HL-60 (cell line): ENCODE measurements around the gene RANBP3.

Experiments
- DNase-seq, 2 experiments: peaks; one replicate each; pipeline ENCODE4 v3.0.0-alpha.2; 2010 to 2020; ENCODE audit warnings: low read depth in 1 of 2, low spot score in 1 of 2
- H3K27ac ChIP-seq: fragments of 250-450 bp; sonication (Bioruptor Pico); replicated peaks from 2 replicates; pipeline ENCODE4 v1.5.1; 2020; ENCODE audit warnings: mild to moderate bottlenecking, moderate library complexity
- H3K27me3 ChIP-seq: fragments of 250-450 bp; sonication (Bioruptor Pico); 2 replicates; pipeline ENCODE4 v1.5.1; 2021; ENCODE audit warnings: mild to moderate bottlenecking, moderate library complexity; ENCODE audit not compliant: insufficient read depth, poor library complexity, severe bottlenecking
- H3K4me3 ChIP-seq: replicated peaks from 2 replicates; pipeline ENCODE4 v1.5.1; 2011; ENCODE audit warnings: mild to moderate bottlenecking, control low read depth, low read length; ENCODE audit not compliant: insufficient read depth
- GABPA ChIP-seq: IDR thresholded peaks from 2 replicates; pipeline ENCODE4 v1.6.1; 2012; ENCODE audit warnings: low read depth
- POLR2AphosphoS5 ChIP-seq: IDR thresholded peaks from 2 replicates; pipeline ENCODE4 v1.6.1; 2012; ENCODE audit warnings: low read depth
- SPI1 ChIP-seq: IDR thresholded peaks from 2 replicates; pipeline ENCODE4 v1.6.1; 2012; ENCODE audit warnings: low read depth, mild to moderate bottlenecking, borderline replicate concordance
- TF ChIP-seq, protein P1 (sequence below): IDR thresholded peaks from 2 replicates; pipeline ENCODE4 v1.6.1; 2012; ENCODE audit warnings: low read depth; ENCODE audit not compliant: insufficient replicate concordance
- TF ChIP-seq, protein P2 (sequence below): IDR thresholded peaks from one replicate; pipeline ENCODE4 v1.5.1; 2011; ENCODE audit warnings: low read length, control low read depth, inconsistent platforms; ENCODE audit not compliant: insufficient read depth

Gene RANBP3

DNA sequence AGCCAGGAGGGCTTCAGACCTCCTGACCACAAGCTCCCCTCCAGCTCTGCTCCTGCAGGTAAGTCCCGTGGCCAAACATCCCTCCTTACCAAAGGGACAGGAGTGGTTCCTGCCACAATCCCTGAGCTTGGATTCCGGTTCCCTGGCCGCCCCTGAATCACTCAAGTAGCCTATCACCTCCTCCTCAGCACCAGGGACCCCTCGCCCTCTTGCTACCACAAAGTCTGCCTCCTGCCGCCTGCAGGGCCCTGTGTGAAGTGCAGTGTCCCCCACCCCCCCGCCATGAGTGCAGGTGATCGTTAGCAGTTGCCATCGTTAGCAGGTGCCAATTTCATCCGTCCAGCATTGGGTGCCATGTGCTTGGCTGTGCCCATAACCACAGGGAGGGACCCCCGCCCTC lies 40.8 kb upstream of the RANBP3 start:
- TF ChIP-seq, protein P1, sequence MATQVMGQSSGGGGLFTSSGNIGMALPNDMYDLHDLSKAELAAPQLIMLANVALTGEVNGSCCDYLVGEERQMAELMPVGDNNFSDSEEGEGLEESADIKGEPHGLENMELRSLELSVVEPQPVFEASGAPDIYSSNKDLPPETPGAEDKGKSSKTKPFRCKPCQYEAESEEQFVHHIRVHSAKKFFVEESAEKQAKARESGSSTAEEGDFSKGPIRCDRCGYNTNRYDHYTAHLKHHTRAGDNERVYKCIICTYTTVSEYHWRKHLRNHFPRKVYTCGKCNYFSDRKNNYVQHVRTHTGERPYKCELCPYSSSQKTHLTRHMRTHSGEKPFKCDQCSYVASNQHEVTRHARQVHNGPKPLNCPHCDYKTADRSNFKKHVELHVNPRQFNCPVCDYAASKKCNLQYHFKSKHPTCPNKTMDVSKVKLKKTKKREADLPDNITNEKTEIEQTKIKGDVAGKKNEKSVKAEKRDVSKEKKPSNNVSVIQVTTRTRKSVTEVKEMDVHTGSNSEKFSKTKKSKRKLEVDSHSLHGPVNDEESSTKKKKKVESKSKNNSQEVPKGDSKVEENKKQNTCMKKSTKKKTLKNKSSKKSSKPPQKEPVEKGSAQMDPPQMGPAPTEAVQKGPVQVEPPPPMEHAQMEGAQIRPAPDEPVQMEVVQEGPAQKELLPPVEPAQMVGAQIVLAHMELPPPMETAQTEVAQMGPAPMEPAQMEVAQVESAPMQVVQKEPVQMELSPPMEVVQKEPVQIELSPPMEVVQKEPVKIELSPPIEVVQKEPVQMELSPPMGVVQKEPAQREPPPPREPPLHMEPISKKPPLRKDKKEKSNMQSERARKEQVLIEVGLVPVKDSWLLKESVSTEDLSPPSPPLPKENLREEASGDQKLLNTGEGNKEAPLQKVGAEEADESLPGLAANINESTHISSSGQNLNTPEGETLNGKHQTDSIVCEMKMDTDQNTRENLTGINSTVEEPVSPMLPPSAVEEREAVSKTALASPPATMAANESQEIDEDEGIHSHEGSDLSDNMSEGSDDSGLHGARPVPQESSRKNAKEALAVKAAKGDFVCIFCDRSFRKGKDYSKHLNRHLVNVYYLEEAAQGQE: no peak
- no peak for TF ChIP-seq GABPA
- TF ChIP-seq, protein P2, sequence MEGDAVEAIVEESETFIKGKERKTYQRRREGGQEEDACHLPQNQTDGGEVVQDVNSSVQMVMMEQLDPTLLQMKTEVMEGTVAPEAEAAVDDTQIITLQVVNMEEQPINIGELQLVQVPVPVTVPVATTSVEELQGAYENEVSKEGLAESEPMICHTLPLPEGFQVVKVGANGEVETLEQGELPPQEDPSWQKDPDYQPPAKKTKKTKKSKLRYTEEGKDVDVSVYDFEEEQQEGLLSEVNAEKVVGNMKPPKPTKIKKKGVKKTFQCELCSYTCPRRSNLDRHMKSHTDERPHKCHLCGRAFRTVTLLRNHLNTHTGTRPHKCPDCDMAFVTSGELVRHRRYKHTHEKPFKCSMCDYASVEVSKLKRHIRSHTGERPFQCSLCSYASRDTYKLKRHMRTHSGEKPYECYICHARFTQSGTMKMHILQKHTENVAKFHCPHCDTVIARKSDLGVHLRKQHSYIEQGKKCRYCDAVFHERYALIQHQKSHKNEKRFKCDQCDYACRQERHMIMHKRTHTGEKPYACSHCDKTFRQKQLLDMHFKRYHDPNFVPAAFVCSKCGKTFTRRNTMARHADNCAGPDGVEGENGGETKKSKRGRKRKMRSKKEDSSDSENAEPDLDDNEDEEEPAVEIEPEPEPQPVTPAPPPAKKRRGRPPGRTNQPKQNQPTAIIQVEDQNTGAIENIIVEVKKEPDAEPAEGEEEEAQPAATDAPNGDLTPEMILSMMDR: no peak
- TF ChIP-seq POLR2AphosphoS5: no peak
- TF ChIP-seq SPI1: no peak
- Histone ChIP-seq H3K27me3 (no peaks in the 10 kb centered on the region), H3K27ac (no peak overlapping the region), H3K4me3 (no peak overlapping the region)
- no peak for DNase-seq

DNA sequence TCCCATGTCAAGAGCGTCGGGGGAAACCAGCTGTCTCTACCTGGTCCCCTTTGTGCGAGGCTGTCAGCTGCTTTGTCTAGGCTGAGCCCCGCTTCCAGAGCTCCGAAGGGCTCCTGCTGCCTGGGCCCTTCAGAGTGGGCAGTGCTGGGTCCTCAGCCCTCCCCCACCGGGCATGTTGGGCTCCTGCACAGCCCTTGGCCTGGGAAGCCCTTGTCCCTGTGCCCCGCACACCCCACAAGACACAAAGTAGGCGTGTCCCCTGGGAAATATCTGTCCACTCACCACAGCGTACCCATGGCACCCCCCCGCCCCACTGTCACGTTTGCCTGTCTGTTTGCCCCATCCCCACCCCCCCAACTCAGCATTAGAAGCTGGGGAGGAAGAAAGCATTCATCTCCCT lies 39.6 kb upstream of the RANBP3 start:
- DNase-seq: no peak
- TF ChIP-seq SPI1: no peak
- TF ChIP-seq, protein P1: no peak
- no peak for TF ChIP-seq GABPA
- no peak for TF ChIP-seq POLR2AphosphoS5
- TF ChIP-seq, protein P2: no peak

DNA sequence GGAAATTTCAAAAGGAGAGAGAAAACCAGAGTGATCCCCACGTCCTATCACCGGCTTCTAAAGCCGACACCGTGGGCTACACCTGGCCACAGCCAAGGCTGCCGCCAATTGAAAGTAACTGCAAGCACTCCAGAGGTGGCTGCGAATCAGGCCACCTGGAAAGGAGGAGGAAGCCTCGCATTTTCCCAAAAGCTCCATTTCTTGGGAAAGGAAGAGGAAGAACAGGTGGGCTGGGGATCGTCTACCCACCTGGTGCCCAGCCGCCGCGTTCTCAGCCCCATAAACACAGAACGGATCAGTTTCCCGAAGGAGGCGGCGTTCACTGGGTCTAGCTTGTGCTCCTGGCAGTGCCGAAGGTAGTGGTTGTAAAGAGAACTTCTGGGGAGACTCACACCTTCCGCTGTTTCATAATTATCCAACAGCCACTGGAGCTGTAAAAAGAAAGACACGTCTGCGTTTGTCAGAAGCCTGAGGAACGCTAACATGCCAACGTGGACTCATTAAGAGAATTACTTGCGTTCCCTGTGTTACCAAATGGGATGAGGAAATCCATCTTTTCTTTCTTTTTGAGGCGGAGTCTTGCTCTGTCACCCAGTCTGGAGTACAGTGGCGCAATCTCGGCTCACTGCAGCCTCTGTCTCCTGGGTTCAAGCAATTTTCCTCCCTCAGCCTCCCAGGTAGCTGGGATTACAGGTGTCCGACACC lies 38.1 kb upstream of the RANBP3 start:
- TF ChIP-seq, protein P2: no peak
- TF ChIP-seq, protein P1: no peak
- TF ChIP-seq GABPA: no peak
- TF ChIP-seq SPI1: no peak
- no peak for TF ChIP-seq POLR2AphosphoS5
- no peak for DNase-seq
- H3K27ac ChIP-seq: no peak overlapping the region
- H3K4me3 ChIP-seq: no peak overlapping the region
- no peaks in the 10 kb centered on the region for H3K27me3 ChIP-seq

More for the DNA sequence above, 39.6 kb upstream of the RANBP3 start:
- H3K27me3 ChIP-seq: no peaks in the 10 kb centered on the region
- H3K27ac ChIP-seq: no peak overlapping the region
- H3K4me3 ChIP-seq: no peak overlapping the region
